ENCODE data around the gene SUPT20H. TPM values are rescaled to one million over a fixed set of nuclear protein-coding genes. Genes with fewer than 3 reads are reported as not detected.
A peak's percentile ranks its signal among the peaks of the same experiment; 100 is the strongest.

The SUPT20H gene
- total RNA-seq, 6 donors from 2014 or later: 31.7 to 82.7 (median 44.0) TPM

- no peak for TF ChIP-seq POLR2AphosphoS5 (IDR thresholded peaks at IDR 0.05)
- no peak for TF ChIP-seq EP300 (IDR thresholded peaks at IDR 0.05)
- TF ChIP-seq POLR2A (IDR thresholded peaks at IDR 0.05): no peak
- TF ChIP-seq CTCF (IDR thresholded peaks at IDR 0.05): no peak
- Histone ChIP-seq H3K27ac (no peak overlapping the region), H3K9me3 (no peaks in the 10 kb centered on the region), H3K27me3 (no peaks in the 10 kb centered on the region), H3K36me3 (no peaks in the 10 kb centered on the region), H3K4me1 (no peaks in the 10 kb centered on the region), H3K4me3 (no peak overlapping the region)
- no peak for DNase-seq
- WGBS, 2 donors: 62 to 79% methylated on average over 2 of the region's 2 CpGs
- ATAC-seq (ENCODE audit: low FRiP score in 2 of 2): no peak
Measured at GRCh38 chr13:37106642-37107041, 47.2 kb upstream of the SUPT20H start.

- ATAC-seq (ENCODE audit: low FRiP score in 2 of 2) (no peak), DNase-seq (peak in 1 of 2 donors; percentile 62)
- no peaks in the 10 kb centered on the region for H3K9me3 ChIP-seq
- no peak within 1 kb of the TSS for H3K4me3 ChIP-seq
- no peak within 1 kb of the TSS for H3K27ac ChIP-seq
- H3K36me3 ChIP-seq: no peaks in the 10 kb centered on the region
- no peak for TF ChIP-seq CTCF (IDR thresholded peaks at IDR 0.05)
- WGBS, 2 donors: 91 to 98% methylated on average over 19 to 26 of the region's 26 CpGs
- H3K27me3 ChIP-seq: no peaks in the 10 kb centered on the region
- no peaks in the 10 kb centered on the region for H3K4me1 ChIP-seq
Measured at GRCh38 chr13:37105251-37105714, 45.8 kb upstream of the SUPT20H start, which contains the start of gene CSNK1A1L. TSS of gene CSNK1A1L (minus strand) at chr13:37105664. CDS start at chr13:37105256, 408 bp downstream.

GRCh38 chr13:37102896-37103295, 43.4 kb upstream of the SUPT20H start:
- Histone ChIP-seq H3K36me3 (no peaks in the 10 kb centered on the region), H3K9me3 (no peaks in the 10 kb centered on the region), H3K4me3 (no peak overlapping the region), H3K27ac (no peak overlapping the region), H3K4me1 (no peaks in the 10 kb centered on the region), H3K27me3 (no peaks in the 10 kb centered on the region)
- WGBS, 2 donors: 70 to 81% methylated on average over 4 of the region's 4 CpGs
- no peak for TF ChIP-seq CTCF (IDR thresholded peaks at IDR 0.05)
- no peak for TF ChIP-seq POLR2A (IDR thresholded peaks at IDR 0.05)
- ATAC-seq (ENCODE audit: low FRiP score in 2 of 2) (no peak), DNase-seq (no peak)

GRCh38 chr13:37101201-37101600, 41.7 kb upstream of the SUPT20H start:
- no peaks in the 10 kb centered on the region for H3K36me3 ChIP-seq
- H3K9me3 ChIP-seq: no peaks in the 10 kb centered on the region
- no peak for TF ChIP-seq EP300 (IDR thresholded peaks at IDR 0.05)
- no peak for TF ChIP-seq CTCF (IDR thresholded peaks at IDR 0.05)
- no peak for TF ChIP-seq POLR2AphosphoS5 (IDR thresholded peaks at IDR 0.05)
- no peak for TF ChIP-seq POLR2A (IDR thresholded peaks at IDR 0.05)
- DNase-seq (no peak), ATAC-seq (ENCODE audit: low FRiP score in 2 of 2) (no peak)
- 53 to 71% methylated on average over 1 of the region's 1 CpG for WGBS, 2 donors
- H3K27me3 ChIP-seq: no peaks in the 10 kb centered on the region
- H3K27ac ChIP-seq: no peak overlapping the region
- no peaks in the 10 kb centered on the region for H3K4me1 ChIP-seq
- H3K4me3 ChIP-seq: no peak overlapping the region

- Histone ChIP-seq H3K27ac (no peak overlapping the region), H3K36me3 (no peaks in the 10 kb centered on the region), H3K4me3 (no peak overlapping the region), H3K9me3 (no peaks in the 10 kb centered on the region), H3K4me1 (no peaks in the 10 kb centered on the region), H3K27me3 (no peaks in the 10 kb centered on the region)
- TF ChIP-seq POLR2A (IDR thresholded peaks at IDR 0.05): no peak
- TF ChIP-seq CTCF (IDR thresholded peaks at IDR 0.05): no peak
- no peak for TF ChIP-seq EP300 (IDR thresholded peaks at IDR 0.05)
- ATAC-seq (ENCODE audit: low FRiP score in 2 of 2) (no peak), DNase-seq (no peak)
Measured at GRCh38 chr13:37100731-37101130, 41.2 kb upstream of the SUPT20H start.

All from upper lobe of left lung (tissue), 6 donors.